C4-2B (cell line): Measurements from ENCODE around the gene ASXL2.
A peak's percentile ranks its signal among the peaks of the same experiment; 100 is the strongest.

Experiments used
- H3K27ac ChIP-seq: fragments of 450-650 bp; 2 replicates; pipeline ENCODE4 v1.5.1; 2017
- ZFX ChIP-seq: fragments of 450-650 bp; IDR thresholded peaks from 2 replicates; pipeline ENCODE4 v1.6.1; 2017
- TF ChIP-seq, protein P1 (sequence below): fragments of 450-650 bp; conservative IDR thresholded peaks from 2 replicates; pipeline ENCODE4 v1.5.1; 2017; ENCODE audit warnings: mild to moderate bottlenecking

The ASXL2 gene

DNA sequence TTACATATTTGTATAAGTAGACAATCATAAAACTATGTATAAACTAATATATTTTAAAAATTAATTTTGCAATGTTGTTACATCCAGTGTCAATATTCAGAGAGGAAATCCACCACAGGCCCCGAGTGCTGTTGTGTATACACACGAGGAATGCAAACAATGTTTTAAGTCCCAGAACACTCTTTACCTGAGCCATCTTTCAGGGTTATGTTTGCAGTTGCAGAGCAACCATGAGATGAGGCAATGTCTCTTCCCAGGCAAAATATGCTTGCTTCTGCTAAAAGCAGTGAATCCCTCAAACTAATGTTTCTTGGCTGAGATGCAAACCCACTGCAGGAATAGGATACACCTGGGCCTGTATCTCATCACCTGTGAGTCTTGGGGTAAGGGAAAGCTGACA is 91.3 kb downstream of the ASXL2 start:
- TF ChIP-seq, protein P1, sequence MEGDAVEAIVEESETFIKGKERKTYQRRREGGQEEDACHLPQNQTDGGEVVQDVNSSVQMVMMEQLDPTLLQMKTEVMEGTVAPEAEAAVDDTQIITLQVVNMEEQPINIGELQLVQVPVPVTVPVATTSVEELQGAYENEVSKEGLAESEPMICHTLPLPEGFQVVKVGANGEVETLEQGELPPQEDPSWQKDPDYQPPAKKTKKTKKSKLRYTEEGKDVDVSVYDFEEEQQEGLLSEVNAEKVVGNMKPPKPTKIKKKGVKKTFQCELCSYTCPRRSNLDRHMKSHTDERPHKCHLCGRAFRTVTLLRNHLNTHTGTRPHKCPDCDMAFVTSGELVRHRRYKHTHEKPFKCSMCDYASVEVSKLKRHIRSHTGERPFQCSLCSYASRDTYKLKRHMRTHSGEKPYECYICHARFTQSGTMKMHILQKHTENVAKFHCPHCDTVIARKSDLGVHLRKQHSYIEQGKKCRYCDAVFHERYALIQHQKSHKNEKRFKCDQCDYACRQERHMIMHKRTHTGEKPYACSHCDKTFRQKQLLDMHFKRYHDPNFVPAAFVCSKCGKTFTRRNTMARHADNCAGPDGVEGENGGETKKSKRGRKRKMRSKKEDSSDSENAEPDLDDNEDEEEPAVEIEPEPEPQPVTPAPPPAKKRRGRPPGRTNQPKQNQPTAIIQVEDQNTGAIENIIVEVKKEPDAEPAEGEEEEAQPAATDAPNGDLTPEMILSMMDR = no peak
- no peak for TF ChIP-seq ZFX
- H3K27ac ChIP-seq = no peak overlapping the region

DNA sequence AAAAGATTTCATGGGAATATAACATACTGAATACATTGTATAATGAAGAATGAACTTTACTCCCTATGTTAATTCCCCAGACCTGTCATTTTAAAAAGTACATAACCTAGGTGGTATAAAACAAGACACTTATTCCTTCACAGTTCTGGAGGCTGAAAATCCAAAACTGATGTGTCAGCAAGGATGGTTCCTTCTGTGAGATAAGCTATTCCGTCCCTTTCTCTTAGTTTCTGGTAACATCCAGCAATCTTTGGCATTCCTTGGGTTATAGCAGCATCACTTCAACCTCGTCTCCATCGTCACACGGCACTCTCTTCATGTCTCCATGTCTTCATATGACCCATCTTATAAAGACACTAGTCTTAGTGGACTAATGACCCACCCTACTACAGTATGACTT is 93.9 kb downstream of the ASXL2 start:
- no peak overlapping the region for H3K27ac ChIP-seq
- TF ChIP-seq ZFX = no peak
- TF ChIP-seq, protein P1 = no peak

DNA sequence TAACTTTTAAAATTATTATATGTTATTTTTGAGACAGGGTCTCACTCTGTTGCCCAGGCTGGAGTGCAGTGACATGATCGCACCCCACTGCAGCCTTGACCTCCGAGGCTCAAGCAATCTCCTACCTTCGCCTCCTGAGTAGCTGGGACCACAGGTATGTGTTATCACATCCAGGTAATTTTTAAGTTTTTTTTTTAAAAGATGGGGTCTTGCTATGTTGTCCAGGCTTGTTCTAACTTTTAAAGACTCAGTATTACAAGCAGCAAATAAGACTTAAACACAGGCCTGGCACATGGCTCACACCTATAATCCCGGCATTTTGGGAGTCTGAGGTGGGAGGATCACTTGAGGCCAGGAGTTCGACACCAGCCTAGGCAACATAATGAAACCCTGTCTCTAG is 101.2 kb downstream of the ASXL2 start:
- TF ChIP-seq ZFX = no peak
- TF ChIP-seq, protein P1 = no peak
- H3K27ac ChIP-seq = peak overlapping the region; percentile 47; the same call in 1 of the 2 replicates

DNA sequence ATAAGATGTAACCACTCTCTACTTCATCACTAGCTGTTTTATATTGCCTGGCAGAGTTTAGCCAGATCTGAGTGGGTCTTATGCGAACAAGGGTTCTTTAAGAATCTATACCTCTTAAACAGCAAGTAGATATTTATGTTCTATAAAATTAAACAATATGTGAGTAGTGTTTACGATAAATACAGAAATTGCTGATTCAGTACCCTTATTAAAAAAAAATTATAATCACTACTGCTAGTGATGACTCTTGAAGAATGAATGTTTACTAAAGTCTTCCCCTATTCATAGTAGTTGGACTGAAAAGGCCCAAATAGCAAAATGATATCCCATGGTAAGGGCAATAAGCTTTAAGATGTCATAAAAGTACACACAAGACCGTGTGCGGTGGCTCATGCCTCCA is 106.2 kb downstream of the ASXL2 start:
- H3K27ac ChIP-seq = no peak overlapping the region
- TF ChIP-seq, protein P1 = no peak
- no peak for TF ChIP-seq ZFX

DNA sequence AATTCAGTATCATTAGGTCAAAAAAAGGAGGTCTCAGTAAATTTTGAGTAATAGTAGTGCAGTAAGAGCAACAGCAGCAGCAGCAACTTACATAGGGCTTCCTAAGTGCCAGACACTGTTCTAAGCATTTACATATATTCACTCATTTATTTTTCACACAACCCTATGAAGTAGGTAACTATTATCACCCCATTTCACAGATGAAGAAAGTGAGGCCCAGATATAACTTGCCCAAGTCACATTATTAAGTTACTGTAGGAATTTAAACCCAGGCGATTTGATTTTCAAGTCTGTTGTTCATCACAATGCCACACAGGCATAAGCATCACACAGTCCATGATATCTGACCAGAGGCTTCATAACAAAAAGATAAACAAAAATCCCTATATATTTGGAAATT is 114.7 kb downstream of the ASXL2 start:
- TF ChIP-seq, protein P1 = no peak
- TF ChIP-seq ZFX = no peak

DNA sequence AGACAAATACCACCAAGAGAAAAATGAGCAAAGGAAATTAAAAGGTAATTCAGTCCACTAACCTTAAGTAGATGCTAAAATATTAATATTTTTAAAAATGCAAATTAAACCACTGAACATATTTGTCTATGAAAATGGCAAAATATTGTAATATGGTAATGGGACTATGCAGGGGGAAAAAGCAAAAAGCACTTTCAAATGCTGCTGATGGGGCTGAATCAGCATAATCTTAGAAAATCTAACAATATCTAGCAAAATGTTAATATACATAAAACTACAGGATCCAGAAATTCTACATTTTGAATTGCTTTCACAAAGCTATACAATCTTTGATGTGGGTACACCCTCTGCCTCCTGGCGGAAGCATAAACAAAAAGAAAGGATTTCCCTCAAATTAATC is 118.0 kb downstream of the ASXL2 start:
- H3K27ac ChIP-seq = no peak overlapping the region
- TF ChIP-seq ZFX = no peak
- TF ChIP-seq, protein P1 = no peak

More for the DNA sequence above, 114.7 kb downstream of the ASXL2 start:
- H3K27ac ChIP-seq = peak overlapping the region; percentile 36; the same call in 1 of the 2 replicates

DNA sequence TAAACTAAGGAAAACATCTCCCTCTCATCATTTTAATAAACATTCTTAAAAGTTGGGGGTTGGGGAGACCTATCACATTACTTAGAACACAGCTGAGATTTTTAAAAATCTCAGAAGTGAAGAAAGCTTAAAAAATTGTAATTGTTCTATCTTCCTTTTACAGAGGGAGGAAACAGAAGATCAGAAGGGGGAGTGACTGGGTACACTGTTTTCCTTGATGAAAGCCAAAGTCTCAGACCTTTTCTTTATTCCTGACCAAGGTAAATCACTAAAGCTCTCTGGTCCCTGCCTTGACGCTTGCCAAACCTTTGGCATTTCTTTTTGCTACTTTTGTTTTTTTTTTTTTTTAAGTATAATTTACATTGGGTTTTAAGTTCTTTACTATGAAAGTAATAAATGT is 119.9 kb downstream of the ASXL2 start:
- no peak overlapping the region for H3K27ac ChIP-seq

More for the DNA sequence above, 119.9 kb downstream of the ASXL2 start:
- TF ChIP-seq, protein P1 = no peak
- no peak for TF ChIP-seq ZFX
